OCI-LY3 (cell line): ENCODE measurements around the gene TEDC2.

Experiments used
- EZH2phosphoT487 ChIP-seq: fragments of 200-600 bp; shearing (Covaris generic); IDR thresholded peaks from 2 replicates; pipeline ENCODE4 v1.6.1; 2018; ENCODE audit warnings: antibody characterized with exemption, mixed run types, low read depth
- TF ChIP-seq, protein P1 (sequence below): fragments of 200-600, 300-600 bp; sonication (generic); IDR thresholded peaks from 2 replicates; pipeline ENCODE4 v1.5.1; 2014; ENCODE audit warnings: antibody characterized with exemption, low read length, low read depth

DNA sequence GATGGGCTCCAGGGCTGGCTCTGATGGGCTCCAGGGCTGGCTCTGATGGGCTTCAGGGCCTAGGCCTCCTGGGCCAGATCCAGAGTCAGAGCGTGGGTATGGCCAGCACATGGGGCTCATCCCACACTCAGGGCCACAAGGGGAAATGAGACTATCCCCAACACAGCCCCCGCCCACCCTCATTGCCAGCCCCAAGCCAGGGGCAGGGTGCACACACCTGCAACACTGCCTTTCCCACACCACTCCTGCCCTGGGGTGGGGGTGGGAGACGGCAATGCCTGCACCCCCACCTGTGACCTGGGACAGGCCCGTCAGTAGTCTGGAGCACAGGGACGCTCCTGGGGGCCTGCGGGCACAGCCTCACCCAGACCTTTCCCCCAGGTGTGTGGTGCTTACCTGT, 39.5 kb downstream of the TEDC2 start:
- TF ChIP-seq, protein P1, sequence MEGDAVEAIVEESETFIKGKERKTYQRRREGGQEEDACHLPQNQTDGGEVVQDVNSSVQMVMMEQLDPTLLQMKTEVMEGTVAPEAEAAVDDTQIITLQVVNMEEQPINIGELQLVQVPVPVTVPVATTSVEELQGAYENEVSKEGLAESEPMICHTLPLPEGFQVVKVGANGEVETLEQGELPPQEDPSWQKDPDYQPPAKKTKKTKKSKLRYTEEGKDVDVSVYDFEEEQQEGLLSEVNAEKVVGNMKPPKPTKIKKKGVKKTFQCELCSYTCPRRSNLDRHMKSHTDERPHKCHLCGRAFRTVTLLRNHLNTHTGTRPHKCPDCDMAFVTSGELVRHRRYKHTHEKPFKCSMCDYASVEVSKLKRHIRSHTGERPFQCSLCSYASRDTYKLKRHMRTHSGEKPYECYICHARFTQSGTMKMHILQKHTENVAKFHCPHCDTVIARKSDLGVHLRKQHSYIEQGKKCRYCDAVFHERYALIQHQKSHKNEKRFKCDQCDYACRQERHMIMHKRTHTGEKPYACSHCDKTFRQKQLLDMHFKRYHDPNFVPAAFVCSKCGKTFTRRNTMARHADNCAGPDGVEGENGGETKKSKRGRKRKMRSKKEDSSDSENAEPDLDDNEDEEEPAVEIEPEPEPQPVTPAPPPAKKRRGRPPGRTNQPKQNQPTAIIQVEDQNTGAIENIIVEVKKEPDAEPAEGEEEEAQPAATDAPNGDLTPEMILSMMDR: no peak
- no peak for TF ChIP-seq EZH2phosphoT487
